ENCODE results near the gene RAB26. TPM values are rescaled to one million over a fixed set of nuclear protein-coding genes. Genes with fewer than 3 reads are reported as not detected.

Gene RAB26
- total RNA-seq, 1 experiment from 2014 or later: 1.0 TPM

DNA sequence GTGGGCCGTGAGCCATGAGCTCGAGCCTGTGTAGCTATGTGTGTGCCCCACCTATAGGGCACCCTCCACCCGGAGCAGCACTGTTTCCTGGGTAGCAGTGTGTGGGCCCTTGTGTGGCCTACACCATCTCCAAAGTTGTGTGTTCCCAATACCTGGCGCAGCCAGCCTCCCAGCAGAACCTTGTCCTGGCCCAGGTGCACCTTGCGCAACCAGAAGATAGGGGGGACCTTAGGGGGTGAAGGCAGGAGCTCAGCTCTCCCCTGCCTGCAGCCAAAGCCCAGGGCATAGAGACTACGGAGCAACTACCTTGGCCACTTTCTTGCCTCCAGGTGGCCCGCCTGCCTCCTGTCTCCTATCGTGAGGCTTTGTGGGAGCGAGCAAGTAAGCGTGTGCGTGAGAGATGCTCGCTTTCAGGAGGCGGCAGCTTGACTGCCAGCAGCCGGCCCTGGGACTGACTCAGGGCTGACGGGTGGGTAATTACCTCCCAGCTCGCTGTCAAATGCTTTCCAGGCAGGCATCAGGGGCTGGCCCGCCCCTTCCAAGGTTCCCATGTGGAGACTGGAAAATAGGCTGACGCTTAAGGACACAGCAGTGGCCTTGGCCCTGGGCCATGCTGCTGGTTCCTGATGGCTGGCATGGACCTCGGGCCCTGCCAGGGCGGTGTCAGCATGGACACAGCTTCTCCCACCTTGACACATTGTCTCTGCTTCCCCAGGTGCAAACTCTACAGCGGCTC is 26.1 kb downstream of the RAB26 start:
- CTCF ChIA-PET: interaction anchor here (0.9 kb wide), 1 partner anchor 8 kb away, joined by 4 read pairs; no protein-coding TSS in a partner anchor
- no peak overlapping the region for H3K4me3 Mint-ChIP-seq (ENCODE audit: unreplicated experiment)
- TF ChIP-seq, protein P1, sequence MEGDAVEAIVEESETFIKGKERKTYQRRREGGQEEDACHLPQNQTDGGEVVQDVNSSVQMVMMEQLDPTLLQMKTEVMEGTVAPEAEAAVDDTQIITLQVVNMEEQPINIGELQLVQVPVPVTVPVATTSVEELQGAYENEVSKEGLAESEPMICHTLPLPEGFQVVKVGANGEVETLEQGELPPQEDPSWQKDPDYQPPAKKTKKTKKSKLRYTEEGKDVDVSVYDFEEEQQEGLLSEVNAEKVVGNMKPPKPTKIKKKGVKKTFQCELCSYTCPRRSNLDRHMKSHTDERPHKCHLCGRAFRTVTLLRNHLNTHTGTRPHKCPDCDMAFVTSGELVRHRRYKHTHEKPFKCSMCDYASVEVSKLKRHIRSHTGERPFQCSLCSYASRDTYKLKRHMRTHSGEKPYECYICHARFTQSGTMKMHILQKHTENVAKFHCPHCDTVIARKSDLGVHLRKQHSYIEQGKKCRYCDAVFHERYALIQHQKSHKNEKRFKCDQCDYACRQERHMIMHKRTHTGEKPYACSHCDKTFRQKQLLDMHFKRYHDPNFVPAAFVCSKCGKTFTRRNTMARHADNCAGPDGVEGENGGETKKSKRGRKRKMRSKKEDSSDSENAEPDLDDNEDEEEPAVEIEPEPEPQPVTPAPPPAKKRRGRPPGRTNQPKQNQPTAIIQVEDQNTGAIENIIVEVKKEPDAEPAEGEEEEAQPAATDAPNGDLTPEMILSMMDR (IDR thresholded peaks at IDR 0.05; ENCODE audit: unreplicated experiment): no peak
- H3K36me3 Mint-ChIP-seq (ENCODE audit: insufficient read depth, unreplicated experiment): peaks cover 47% of the 10 kb centered on the region
- no peaks in the 10 kb centered on the region for H3K4me1 Mint-ChIP-seq (ENCODE audit: insufficient read depth, unreplicated experiment)
- DNase-seq (ENCODE audit: unreplicated experiment): no peak
- no peaks in the 10 kb centered on the region for H3K9me3 Mint-ChIP-seq (ENCODE audit: unreplicated experiment)
- H3K27ac Mint-ChIP-seq (ENCODE audit: low read depth, unreplicated experiment): no peak overlapping the region
- BruUV-seq (replicated peaks): no TSS peak
- intact Hi-C loops (cut with micrococcal nuclease): no loop called here
- POLR2A ChIA-PET: interaction anchor here (1.3 kb wide), 1 partner anchor 11 kb away, joined by 3 read pairs; no protein-coding TSS in a partner anchor
- H3K27me3 Mint-ChIP-seq (ENCODE audit: insufficient read depth, unreplicated experiment): no peaks in the 10 kb centered on the region

DNA sequence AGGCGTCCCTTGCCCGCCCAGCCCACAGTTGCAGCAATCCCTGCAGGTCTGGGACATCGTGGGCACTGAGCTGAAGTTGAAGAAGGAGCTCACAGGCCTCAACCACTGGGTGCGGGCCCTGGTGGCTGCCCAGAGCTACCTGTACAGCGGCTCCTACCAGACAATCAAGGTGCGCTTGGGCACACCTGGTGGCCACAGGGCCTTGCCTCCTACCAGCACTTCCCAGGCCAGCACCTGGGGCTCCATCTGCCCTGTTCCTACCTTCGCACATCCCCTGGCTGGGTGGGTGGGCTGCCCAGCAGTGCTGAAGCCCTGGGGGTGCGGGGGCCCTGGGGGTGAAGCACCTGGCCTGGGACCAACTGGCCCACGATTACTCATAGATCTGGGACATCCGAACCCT is 27.0 kb downstream of the RAB26 start:
- Mint-ChIP-seq H3K27me3 (ENCODE audit: insufficient read depth, unreplicated experiment) (no peaks in the 10 kb centered on the region), H3K36me3 (ENCODE audit: insufficient read depth, unreplicated experiment) (peaks cover 47% of the 10 kb centered on the region), H3K27ac (ENCODE audit: low read depth, unreplicated experiment) (no peak overlapping the region), H3K4me1 (ENCODE audit: insufficient read depth, unreplicated experiment) (no peaks in the 10 kb centered on the region), H3K9me3 (ENCODE audit: unreplicated experiment) (no peaks in the 10 kb centered on the region), H3K4me3 (ENCODE audit: unreplicated experiment) (no peak overlapping the region)
- DNase-seq (ENCODE audit: unreplicated experiment): no peak
- intact Hi-C loops (cut with micrococcal nuclease): no loop called here
- POLR2A ChIA-PET: interaction anchor here (1.3 kb wide), 1 partner anchor 10 kb away, joined by 3 read pairs; no protein-coding TSS in a partner anchor
- TF ChIP-seq, protein P1 (IDR thresholded peaks at IDR 0.05; ENCODE audit: unreplicated experiment): no peak
- CTCF ChIA-PET: no interaction called here
- BruUV-seq (replicated peaks): no TSS peak

DNA sequence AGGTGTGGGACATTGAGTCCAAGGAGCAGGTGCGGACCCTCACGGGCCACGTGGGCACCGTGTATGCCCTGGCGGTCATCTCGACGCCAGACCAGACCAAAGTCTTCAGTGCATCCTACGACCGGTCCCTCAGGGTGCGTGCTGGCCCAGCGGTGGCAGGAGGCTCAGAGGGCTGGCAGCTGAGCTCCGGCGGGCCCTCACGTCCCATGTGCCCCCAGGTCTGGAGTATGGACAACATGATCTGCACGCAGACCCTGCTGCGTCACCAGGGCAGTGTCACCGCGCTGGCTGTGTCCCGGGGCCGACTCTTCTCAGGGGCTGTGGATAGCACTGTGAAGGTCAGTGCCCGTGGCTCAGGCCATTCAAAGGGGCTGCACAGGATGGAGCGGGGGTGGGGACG is 27.6 kb downstream of the RAB26 start:
- no peak overlapping the region for H3K27ac Mint-ChIP-seq (ENCODE audit: low read depth, unreplicated experiment)
- no peak overlapping the region for H3K4me3 Mint-ChIP-seq (ENCODE audit: unreplicated experiment)
- ChIA-PET POLR2A (interaction anchor here (1.5 kb wide), 1 partner anchor 14 kb away, joined by 7 read pairs; no protein-coding TSS in a partner anchor), CTCF (no interaction called here)
- H3K4me1 Mint-ChIP-seq (ENCODE audit: insufficient read depth, unreplicated experiment): no peaks in the 10 kb centered on the region
- TF ChIP-seq, protein P1 (IDR thresholded peaks at IDR 0.05; ENCODE audit: unreplicated experiment): no peak
- BruUV-seq (replicated peaks): no TSS peak
- intact Hi-C loops (cut with micrococcal nuclease): no loop called here
- no peaks in the 10 kb centered on the region for H3K9me3 Mint-ChIP-seq (ENCODE audit: unreplicated experiment)
- no peak for DNase-seq (ENCODE audit: unreplicated experiment)
- H3K27me3 Mint-ChIP-seq (ENCODE audit: insufficient read depth, unreplicated experiment): no peaks in the 10 kb centered on the region
- H3K36me3 Mint-ChIP-seq (ENCODE audit: insufficient read depth, unreplicated experiment): peaks cover 47% of the 10 kb centered on the region

DNA sequence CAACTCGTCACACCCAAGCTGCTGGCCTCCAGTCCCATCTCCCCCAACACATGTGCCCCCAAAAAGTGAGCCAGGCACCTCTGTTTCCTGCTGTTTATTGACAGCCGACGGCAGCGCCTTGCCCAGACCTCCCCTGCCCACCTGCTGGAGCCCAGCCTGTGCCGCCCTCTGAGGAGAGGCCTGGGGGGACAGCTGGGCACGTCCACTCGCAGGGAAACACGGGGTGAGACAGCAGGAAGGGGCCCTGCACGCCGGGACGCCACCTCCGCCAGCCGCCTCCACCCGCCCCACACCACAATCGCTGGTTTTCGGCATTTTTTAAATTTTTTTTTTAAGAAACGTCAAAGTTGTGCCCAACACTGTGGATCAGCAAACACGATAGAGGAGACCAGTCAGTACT is 28.7 kb downstream of the RAB26 start:
- DNase-seq (ENCODE audit: unreplicated experiment): no peak
- BruUV-seq (replicated peaks): no TSS peak
- CTCF ChIA-PET: interaction anchor here (0.6 kb wide), 1 partner anchor 74 kb away, joined by 3 read pairs; the partner anchor contains the start of gene ECI1
- Mint-ChIP-seq H3K9me3 (ENCODE audit: unreplicated experiment) (no peaks in the 10 kb centered on the region), H3K36me3 (ENCODE audit: insufficient read depth, unreplicated experiment) (peaks cover 47% of the 10 kb centered on the region), H3K27me3 (ENCODE audit: insufficient read depth, unreplicated experiment) (no peaks in the 10 kb centered on the region), H3K27ac (ENCODE audit: low read depth, unreplicated experiment) (no peak overlapping the region), H3K4me1 (ENCODE audit: insufficient read depth, unreplicated experiment) (peaks cover under 1% of the 10 kb centered on the region), H3K4me3 (ENCODE audit: unreplicated experiment) (no peak overlapping the region)
- POLR2A ChIA-PET: interaction anchor here (1.5 to 2.0 kb wide), 2 partner anchors 15 to 22 kb away, joined by 7 to 9 read pairs; partner anchors contain the start of gene TRAF7
- intact Hi-C loops (cut with micrococcal nuclease): no loop called here
- TF ChIP-seq, protein P1 (IDR thresholded peaks at IDR 0.05; ENCODE audit: unreplicated experiment): no peak

Measured in MCF 10A (cell line).